ENCODE measurements around the gene GOLIM4.
A peak's percentile ranks its signal among the peaks of the same experiment; 100 is the strongest.
"Not testable (repeated sequence)": the region's sequence is repeated elsewhere in the genome, so short reads cannot be mapped to it uniquely, and the experiment has no call there.

GOLIM4 gene

DNA sequence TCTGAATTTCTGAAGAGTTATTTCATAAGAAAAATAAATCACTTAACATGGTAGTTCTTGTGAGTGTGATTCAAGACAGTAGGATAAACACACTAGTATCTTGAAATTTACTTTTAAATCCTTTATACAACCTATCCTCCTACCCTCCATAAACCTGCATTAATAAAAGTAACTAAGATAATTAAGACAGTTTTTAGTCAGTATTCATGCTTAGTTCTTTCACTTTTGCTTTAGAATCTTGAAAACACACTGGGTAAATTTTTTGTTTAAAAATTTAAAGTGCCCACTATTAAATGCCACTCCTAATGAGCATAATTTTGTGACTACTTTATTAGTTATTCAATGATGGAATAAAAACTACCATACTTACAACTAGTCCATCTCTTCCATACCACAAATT lies 28.8 kb downstream of the GOLIM4 start:
- TF ChIP-seq, protein P1, sequence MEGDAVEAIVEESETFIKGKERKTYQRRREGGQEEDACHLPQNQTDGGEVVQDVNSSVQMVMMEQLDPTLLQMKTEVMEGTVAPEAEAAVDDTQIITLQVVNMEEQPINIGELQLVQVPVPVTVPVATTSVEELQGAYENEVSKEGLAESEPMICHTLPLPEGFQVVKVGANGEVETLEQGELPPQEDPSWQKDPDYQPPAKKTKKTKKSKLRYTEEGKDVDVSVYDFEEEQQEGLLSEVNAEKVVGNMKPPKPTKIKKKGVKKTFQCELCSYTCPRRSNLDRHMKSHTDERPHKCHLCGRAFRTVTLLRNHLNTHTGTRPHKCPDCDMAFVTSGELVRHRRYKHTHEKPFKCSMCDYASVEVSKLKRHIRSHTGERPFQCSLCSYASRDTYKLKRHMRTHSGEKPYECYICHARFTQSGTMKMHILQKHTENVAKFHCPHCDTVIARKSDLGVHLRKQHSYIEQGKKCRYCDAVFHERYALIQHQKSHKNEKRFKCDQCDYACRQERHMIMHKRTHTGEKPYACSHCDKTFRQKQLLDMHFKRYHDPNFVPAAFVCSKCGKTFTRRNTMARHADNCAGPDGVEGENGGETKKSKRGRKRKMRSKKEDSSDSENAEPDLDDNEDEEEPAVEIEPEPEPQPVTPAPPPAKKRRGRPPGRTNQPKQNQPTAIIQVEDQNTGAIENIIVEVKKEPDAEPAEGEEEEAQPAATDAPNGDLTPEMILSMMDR (IDR thresholded peaks at IDR 0.05; ENCODE audit: control insufficient read depth, extremely low read depth, insufficient read depth), result no peak
- DNase-seq (ENCODE audit: low read depth), result no peak

DNA sequence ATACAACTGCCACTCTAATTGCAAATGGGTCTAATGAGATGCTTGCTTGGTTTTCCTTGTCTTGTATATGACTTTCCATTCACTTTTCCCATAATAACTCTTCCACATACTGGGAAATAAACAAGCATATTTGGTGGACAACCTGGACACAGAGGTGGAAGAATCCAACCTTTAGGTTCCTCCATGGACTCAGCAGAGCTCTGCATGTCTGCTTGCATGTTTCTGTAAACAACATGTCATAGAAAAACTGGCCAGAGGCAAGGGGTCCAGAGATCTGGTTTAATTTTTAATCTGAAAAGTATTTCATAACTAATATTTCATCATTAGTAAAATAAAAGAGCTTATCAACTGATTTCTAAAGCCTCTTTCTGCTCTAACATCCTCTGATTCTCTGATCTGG lies 30.2 kb downstream of the GOLIM4 start:
- DNase-seq (ENCODE audit: low read depth), result no peak
- TF ChIP-seq, protein P1 (IDR thresholded peaks at IDR 0.05; ENCODE audit: control insufficient read depth, extremely low read depth, insufficient read depth), result no peak
- H3K4me3 ChIP-seq (ENCODE audit: low read depth, low read length), result no peak overlapping the region

More for the DNA sequence above, 28.8 kb downstream of the GOLIM4 start:
- H3K4me3 ChIP-seq (ENCODE audit: low read depth, low read length), result no peak overlapping the region

- no peak overlapping the region for H3K4me3 ChIP-seq (ENCODE audit: low read depth, low read length)
- no peak for DNase-seq (ENCODE audit: low read depth)
- TF ChIP-seq, protein P1 (IDR thresholded peaks at IDR 0.05; ENCODE audit: control insufficient read depth, extremely low read depth, insufficient read depth), result no peak
Observed at GRCh38 chr3:168063122-168063521, 32.6 kb downstream of the GOLIM4 start.

DNA sequence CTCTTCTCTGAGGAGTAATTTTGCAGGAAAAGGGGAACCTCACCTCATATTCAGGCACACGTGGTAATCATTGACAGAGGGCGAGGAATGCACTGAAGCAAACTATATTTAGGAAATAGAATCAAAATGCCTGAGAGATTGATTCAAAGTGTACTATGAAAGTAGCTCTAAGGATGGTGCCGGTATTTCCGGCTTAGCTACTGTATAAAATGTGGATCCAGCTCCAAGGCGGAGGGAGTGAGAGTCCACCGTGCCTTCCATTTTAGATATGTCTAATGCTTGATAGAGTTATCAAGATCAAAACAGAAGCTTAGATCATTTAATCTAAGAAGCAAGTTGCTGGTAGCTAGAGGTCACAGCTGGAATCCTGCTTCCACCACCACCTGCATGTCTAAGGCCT lies 33.0 kb downstream of the GOLIM4 start:
- DNase-seq (ENCODE audit: low read depth), result no peak
- TF ChIP-seq, protein P1 (IDR thresholded peaks at IDR 0.05; ENCODE audit: control insufficient read depth, extremely low read depth, insufficient read depth), result no peak
- no peak overlapping the region for H3K4me3 ChIP-seq (ENCODE audit: low read depth, low read length)

DNA sequence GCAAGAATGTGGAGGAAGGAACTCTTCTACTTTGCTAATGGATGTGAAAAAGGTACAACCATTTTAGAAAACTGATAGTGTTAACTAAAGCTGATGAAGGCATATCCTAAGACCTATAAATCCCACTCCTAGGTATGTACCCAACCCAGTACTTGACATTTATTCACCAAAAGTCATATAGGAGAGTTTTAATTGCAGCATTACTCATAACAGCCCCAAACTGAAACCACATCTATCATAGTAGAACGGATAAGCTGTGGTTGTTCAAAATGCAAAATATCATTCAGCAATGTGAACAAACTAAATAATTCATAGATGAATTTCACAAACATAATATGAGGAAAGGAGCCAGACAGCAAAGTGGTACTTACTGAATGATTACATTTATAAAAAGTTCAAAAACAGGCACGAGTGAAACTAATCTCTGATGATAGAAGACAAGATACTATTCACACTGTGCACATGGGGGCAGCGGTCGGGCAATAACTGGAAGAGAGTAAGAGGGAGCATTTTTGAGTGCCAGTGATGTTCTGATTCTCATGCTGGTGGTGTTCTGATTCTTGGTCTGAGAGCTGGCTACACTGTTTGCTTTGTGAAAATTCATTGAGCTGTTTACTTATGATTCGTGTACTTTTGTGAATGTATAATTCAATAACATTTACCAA lies 34.3 kb downstream of the GOLIM4 start:
- TF ChIP-seq, protein P1 (IDR thresholded peaks at IDR 0.05; ENCODE audit: control insufficient read depth, extremely low read depth, insufficient read depth), result peak; percentile 19; the same call in 1 of the 2 replicates
- no peak for DNase-seq (ENCODE audit: low read depth)
- no peak overlapping the region for H3K4me3 ChIP-seq (ENCODE audit: low read depth, low read length)

- DNase-seq (ENCODE audit: low read depth), result no peak
- TF ChIP-seq, protein P1 (IDR thresholded peaks at IDR 0.05; ENCODE audit: control insufficient read depth, extremely low read depth, insufficient read depth), result no peak
- H3K4me3 ChIP-seq (ENCODE audit: low read depth, low read length), result no peak overlapping the region
Observed at GRCh38 chr3:168060317-168060716, 35.4 kb downstream of the GOLIM4 start.

- TF ChIP-seq, protein P1 (IDR thresholded peaks at IDR 0.05; ENCODE audit: control insufficient read depth, extremely low read depth, insufficient read depth), result no peak
- H3K4me3 ChIP-seq (ENCODE audit: low read depth, low read length), result no peak overlapping the region
Observed at GRCh38 chr3:168058481-168058880, 37.2 kb downstream of the GOLIM4 start.

GRCh38 chr3:168056398-168057230 lies 39.1 kb downstream of the GOLIM4 start:
- not testable (repeated sequence) for H3K4me3 ChIP-seq (ENCODE audit: low read depth, low read length); DNase-seq (ENCODE audit: low read depth)

More at GRCh38 chr3:168058481-168058880, 37.2 kb downstream of the GOLIM4 start:
- DNase-seq (ENCODE audit: low read depth), result no peak

All from LNCaP clone FGC (cell line).